Measurements from ENCODE around the gene HBP1.
A peak's percentile ranks its signal among the peaks of the same experiment; 100 is the strongest.
"Not testable (repeated sequence)": the region's sequence is repeated elsewhere in the genome, so short reads cannot be mapped to it uniquely, and the experiment has no call there.

Gene HBP1
- total RNA-seq = 193 to 248 reads per million in 2 donors

- DNase-seq = peak; percentile 94
Observed at GRCh38 chr7:107168233-107169119, at the start of gene HBP1. TSS of gene HBP1 (plus strand) at chr7:107169003. CDS start at chr7:107179894, 10,891 bp downstream.

GRCh38 chr7:107119376-107120105 is 49.3 kb upstream of the HBP1 start:
- no peak for DNase-seq

GRCh38 chr7:107122486-107122911 is 46.3 kb upstream of the HBP1 start:
- DNase-seq = no peak

- DNase-seq = no peak
Observed at GRCh38 chr7:107123392-107123791, 45.4 kb upstream of the HBP1 start.

- no peak for DNase-seq
Observed at GRCh38 chr7:107125475-107125874, 43.3 kb upstream of the HBP1 start.

- no peak for DNase-seq
Observed at GRCh38 chr7:107128217-107128616, 40.6 kb upstream of the HBP1 start.

- no peak for DNase-seq
Observed at GRCh38 chr7:107128748-107129147, 40.1 kb upstream of the HBP1 start.

GRCh38 chr7:107130487-107131220 is 38.1 kb upstream of the HBP1 start:
- no peak for DNase-seq

- no peak for DNase-seq
Observed at GRCh38 chr7:107133396-107133795, 35.4 kb upstream of the HBP1 start.

GRCh38 chr7:107138696-107139420 is 29.9 kb upstream of the HBP1 start:
- no peak for DNase-seq

- not testable (repeated sequence) for DNase-seq
Observed at GRCh38 chr7:107143875-107144274, 24.9 kb upstream of the HBP1 start.

GRCh38 chr7:107145067-107145838 is 23.6 kb upstream of the HBP1 start:
- no peak for DNase-seq

GRCh38 chr7:107147464-107148393 is 21.1 kb upstream of the HBP1 start:
- DNase-seq = no peak

- no peak for DNase-seq
Observed at GRCh38 chr7:107148721-107149120, 20.1 kb upstream of the HBP1 start.

GRCh38 chr7:107149863-107150262 is 18.9 kb upstream of the HBP1 start:
- DNase-seq = no peak

- DNase-seq = peak; percentile 77
Observed at GRCh38 chr7:107150375-107151073, 18.3 kb upstream of the HBP1 start.

- no peak for DNase-seq
Observed at GRCh38 chr7:107151538-107151937, 17.3 kb upstream of the HBP1 start.

GRCh38 chr7:107152011-107152410 is 16.8 kb upstream of the HBP1 start:
- no peak for DNase-seq

GRCh38 chr7:107154826-107155225 is 14.0 kb upstream of the HBP1 start:
- DNase-seq = no peak

GRCh38 chr7:107155726-107156125 is 13.1 kb upstream of the HBP1 start:
- not testable (repeated sequence) for DNase-seq

All from T-helper 9 cell (primary cell).